Neutrophil (primary cell): Measurements from ENCODE around the gene IL19.

Experiments
- H3K27ac ChIP-seq: fragments of 200-600 bp; sonication (generic); 2 replicates; pipeline ENCODE4 v1.5.1; 2016; ENCODE audit warnings: mild to moderate bottlenecking, moderate library complexity
- H3K27me3 ChIP-seq: fragments of 200-600 bp; sonication (generic); 2 replicates; pipeline ENCODE4 v1.6.0; 2016; ENCODE audit warnings: mild to moderate bottlenecking
- H3K36me3 ChIP-seq: fragments of 200-600 bp; sonication (generic); 2 replicates; pipeline ENCODE4 v1.5.1; 2017
- H3K4me1 ChIP-seq, 2 experiments: fragments of 200-600 bp in 1 of 2; sonication (generic) in 1 of 2; 1 replicate in 1 of 2; 2 replicates in 1 of 2; pipeline versions ENCODE4 v1.5.1 to v1.6.1; 2013 to 2016; ENCODE audit warnings: low read depth in 1 of 2, low read length in 1 of 2, mild to moderate bottlenecking in 1 of 2, moderate library complexity in 1 of 2; ENCODE audit not compliant: control insufficient read depth in 1 of 2, insufficient read depth in 1 of 2
- H3K4me3 ChIP-seq, 2 experiments: fragments of 200-600 bp in 1 of 2; sonication (generic) in 1 of 2; 1 replicate in 1 of 2; 2 replicates in 1 of 2; pipeline ENCODE4 v1.5.1; 2013 to 2016; ENCODE audit warnings: low read depth in 1 of 2, low read length in 1 of 2, mild to moderate bottlenecking in 1 of 2, moderate library complexity in 1 of 2
- H3K9me3 ChIP-seq: fragments of 200-600 bp; sonication (generic); 2 replicates; pipeline ENCODE4 v1.5.1; 2016
- CTCF ChIP-seq: fragments of 200-600 bp; sonication (generic); IDR thresholded peaks from 2 replicates; pipeline ENCODE4 v1.5.1; 2016; ENCODE audit warnings: antibody characterized with exemption

IL19 gene

GRCh38 chr1:206823727-206824126 lies 53.2 kb downstream of the IL19 start:
- H3K4me3 ChIP-seq = no peak overlapping the region
- no peaks in the 10 kb centered on the region for H3K27me3 ChIP-seq
- no peak overlapping the region for H3K27ac ChIP-seq
- TF ChIP-seq CTCF = no peak
- H3K9me3 ChIP-seq = no peaks in the 10 kb centered on the region
- H3K36me3 ChIP-seq = no peaks in the 10 kb centered on the region
- peaks cover 0 to 4% of the 10 kb centered on the region in 2 experiments for H3K4me1 ChIP-seq

- no peaks in the 10 kb centered on the region for H3K36me3 ChIP-seq
- TF ChIP-seq CTCF = no peak
- no peaks in the 10 kb centered on the region for H3K9me3 ChIP-seq
- no peaks in the 10 kb centered on the region for H3K27me3 ChIP-seq
- peaks cover 4 to 5% of the 10 kb centered on the region in 2 experiments for H3K4me1 ChIP-seq
- no peak overlapping the region for H3K4me3 ChIP-seq
- no peak overlapping the region for H3K27ac ChIP-seq
These were observed 53.8 kb downstream of the IL19 start for GRCh38 chr1:206824331-206824730.

GRCh38 chr1:206826394-206826793 lies 55.8 kb downstream of the IL19 start:
- Histone ChIP-seq H3K4me3 (no peak overlapping the region), H3K27me3 (no peaks in the 10 kb centered on the region), H3K36me3 (no peaks in the 10 kb centered on the region), H3K27ac (no peak overlapping the region), H3K9me3 (no peaks in the 10 kb centered on the region), H3K4me1 (peaks cover 12 to 13% of the 10 kb centered on the region in 2 experiments)
- no peak for TF ChIP-seq CTCF

- TF ChIP-seq CTCF = no peak
- peaks cover 12 to 13% of the 10 kb centered on the region in 2 experiments for H3K4me1 ChIP-seq
These were observed 57.5 kb downstream of the IL19 start for GRCh38 chr1:206828061-206828460.

GRCh38 chr1:206828765-206829164 lies 58.2 kb downstream of the IL19 start:
- Histone ChIP-seq H3K36me3 (no peaks in the 10 kb centered on the region), H3K4me1 (peaks cover 12 to 13% of the 10 kb centered on the region in 2 experiments), H3K4me3 (no peak overlapping the region), H3K27me3 (no peaks in the 10 kb centered on the region), H3K27ac (no peak overlapping the region), H3K9me3 (no peaks in the 10 kb centered on the region)
- no peak for TF ChIP-seq CTCF

More at GRCh38 chr1:206828061-206828460, 57.5 kb downstream of the IL19 start:
- no peaks in the 10 kb centered on the region for H3K27me3 ChIP-seq
- H3K27ac ChIP-seq = no peak overlapping the region
- no peaks in the 10 kb centered on the region for H3K36me3 ChIP-seq
- H3K9me3 ChIP-seq = no peaks in the 10 kb centered on the region
- no peak overlapping the region for H3K4me3 ChIP-seq

- no peak overlapping the region for H3K4me3 ChIP-seq
- no peaks in the 10 kb centered on the region for H3K9me3 ChIP-seq
- H3K4me1 ChIP-seq = peaks cover 11 to 12% of the 10 kb centered on the region in 2 experiments
- TF ChIP-seq CTCF = no peak
- H3K36me3 ChIP-seq = no peaks in the 10 kb centered on the region
- H3K27me3 ChIP-seq = no peaks in the 10 kb centered on the region
- H3K27ac ChIP-seq = no peak overlapping the region
These were observed 58.7 kb downstream of the IL19 start for GRCh38 chr1:206829282-206829681.
